ENCODE measurements around the gene FCGBP. TPM values are rescaled to one million over a fixed set of nuclear protein-coding genes. Genes with fewer than 3 reads are reported as not detected.

Gene FCGBP
- 16.4 and 16.7 TPM in 2 replicates for total RNA-seq (2014; rRNA removed; shearing (Covaris generic))

GRCh38 chr19:39934584-39935363 is at the start of gene FCGBP:
FCGBP (minus strand) TSS chr19:39934634.
- no peak within 1 kb of the TSS for H3K4me3 ChIP-seq
- DNase-seq = no peak

GRCh38 chr19:39983695-39984300 is 49.4 kb upstream of the FCGBP start:
- peaks cover 17% of the 10 kb centered on the region for H3K9me3 ChIP-seq (replicated peaks)
- H3K4me1 ChIP-seq = no peaks in the 10 kb centered on the region
- no peaks in the 10 kb centered on the region for H3K27me3 ChIP-seq
- no peak overlapping the region for H3K4me3 ChIP-seq
- no peak for DNase-seq
- H3K27ac ChIP-seq = no peak overlapping the region
- H3K36me3 ChIP-seq = peaks cover 44% of the 10 kb centered on the region

More at GRCh38 chr19:39934584-39935363, at the start of gene FCGBP:
- Histone ChIP-seq H3K27ac (no peak within 1 kb of the TSS), H3K9me3 (replicated peaks) (no peaks in the 10 kb centered on the region; the same call in 1 of the 2 replicates), H3K4me1 (peaks cover 8% of the 10 kb centered on the region), H3K27me3 (peaks cover 5% of the 10 kb centered on the region; the same call in 1 of the 2 replicates), H3K36me3 (no peaks in the 10 kb centered on the region)

GRCh38 chr19:39982883-39983282 is 48.4 kb upstream of the FCGBP start:
- H3K4me3 ChIP-seq = no peak overlapping the region
- H3K27ac ChIP-seq = no peak overlapping the region
- peaks cover 17% of the 10 kb centered on the region for H3K9me3 ChIP-seq (replicated peaks)
- H3K27me3 ChIP-seq = no peaks in the 10 kb centered on the region
- H3K4me1 ChIP-seq = no peaks in the 10 kb centered on the region
- peaks cover 53% of the 10 kb centered on the region for H3K36me3 ChIP-seq
- DNase-seq = no peak

- no peak for DNase-seq
- Histone ChIP-seq H3K4me1 (peaks cover 7% of the 10 kb centered on the region), H3K27me3 (no peaks in the 10 kb centered on the region)
These were observed 40.1 kb upstream of the FCGBP start for GRCh38 chr19:39974377-39975155.

GRCh38 chr19:39971380-39972035 is 37.1 kb upstream of the FCGBP start:
- H3K9me3 ChIP-seq (replicated peaks) = no peaks in the 10 kb centered on the region
- H3K36me3 ChIP-seq = peaks cover 36% of the 10 kb centered on the region
- DNase-seq = peak in 1 of 2 experiments; percentile 17
- H3K4me1 ChIP-seq = peaks cover 15% of the 10 kb centered on the region
- H3K27ac ChIP-seq = peak overlapping the region; percentile 35
- peak overlapping the region; percentile 71 for H3K4me3 ChIP-seq
- no peaks in the 10 kb centered on the region for H3K27me3 ChIP-seq

More at GRCh38 chr19:39974377-39975155, 40.1 kb upstream of the FCGBP start:
- no peak overlapping the region for H3K4me3 ChIP-seq
- no peaks in the 10 kb centered on the region for H3K9me3 ChIP-seq (replicated peaks)
- peaks cover 66% of the 10 kb centered on the region for H3K36me3 ChIP-seq
- H3K27ac ChIP-seq = no peak overlapping the region

- H3K36me3 ChIP-seq = peaks cover 33% of the 10 kb centered on the region
- peak within 1 kb of the TSS; percentile 78 for H3K27ac ChIP-seq
- H3K9me3 ChIP-seq (replicated peaks) = no peaks in the 10 kb centered on the region
- no peaks in the 10 kb centered on the region for H3K27me3 ChIP-seq
- DNase-seq = peak; percentile 99 to 100
- H3K4me1 ChIP-seq = peaks cover 15% of the 10 kb centered on the region
- peak within 1 kb of the TSS; percentile 71 for H3K4me3 ChIP-seq
These were observed 36.4 kb upstream of the FCGBP start, which contains the start of gene PSMC4 for GRCh38 chr19:39970675-39971379. PSMC4 (plus strand) TSS chr19:39971165; CDS start chr19:39971203, 38 bp downstream.

GRCh38 chr19:39970425-39970674 is 35.9 kb upstream of the FCGBP start:
- Histone ChIP-seq H3K27me3 (no peaks in the 10 kb centered on the region), H3K27ac (peak overlapping the region; percentile 78), H3K4me1 (peaks cover 15% of the 10 kb centered on the region), H3K4me3 (peak overlapping the region; percentile 71), H3K9me3 (replicated peaks) (no peaks in the 10 kb centered on the region), H3K36me3 (peaks cover 28% of the 10 kb centered on the region)
- DNase-seq = no peak

GRCh38 chr19:39969681-39970424 is 35.4 kb upstream of the FCGBP start:
- Histone ChIP-seq H3K27me3 (no peaks in the 10 kb centered on the region), H3K4me3 (peak overlapping the region; percentile 71), H3K36me3 (peaks cover 25% of the 10 kb centered on the region), H3K9me3 (replicated peaks) (no peaks in the 10 kb centered on the region), H3K27ac (peak overlapping the region; percentile 78), H3K4me1 (peaks cover 15% of the 10 kb centered on the region)
- DNase-seq = peak; percentile 59 to 61

GRCh38 chr19:39969266-39969665 is 34.8 kb upstream of the FCGBP start:
- Histone ChIP-seq H3K27me3 (no peaks in the 10 kb centered on the region), H3K36me3 (peaks cover 20% of the 10 kb centered on the region), H3K4me1 (peaks cover 15% of the 10 kb centered on the region), H3K4me3 (peak overlapping the region; percentile 71; the same call in 1 of the 2 replicates), H3K27ac (peak overlapping the region; percentile 78), H3K9me3 (replicated peaks) (no peaks in the 10 kb centered on the region)
- peak; percentile 34 to 58 for DNase-seq

- no peak for DNase-seq
- Histone ChIP-seq H3K36me3 (peaks cover 15% of the 10 kb centered on the region), H3K4me1 (peaks cover 15% of the 10 kb centered on the region), H3K4me3 (no peak overlapping the region), H3K27me3 (no peaks in the 10 kb centered on the region), H3K9me3 (replicated peaks) (no peaks in the 10 kb centered on the region), H3K27ac (no peak overlapping the region; the same call in 1 of the 2 replicates)
These were observed 34.4 kb upstream of the FCGBP start for GRCh38 chr19:39968789-39969188.

- Histone ChIP-seq H3K4me1 (peaks cover 15% of the 10 kb centered on the region), H3K27ac (no peak overlapping the region), H3K27me3 (no peaks in the 10 kb centered on the region), H3K9me3 (replicated peaks) (no peaks in the 10 kb centered on the region), H3K36me3 (peaks cover 4% of the 10 kb centered on the region), H3K4me3 (no peak overlapping the region)
- no peak for DNase-seq
These were observed 33.1 kb upstream of the FCGBP start for GRCh38 chr19:39967561-39967960.

GRCh38 chr19:39966617-39967016 is 32.2 kb upstream of the FCGBP start:
- H3K4me1 ChIP-seq = peaks cover 11% of the 10 kb centered on the region
- no peaks in the 10 kb centered on the region for H3K9me3 ChIP-seq (replicated peaks)
- no peak overlapping the region for H3K27ac ChIP-seq
- no peaks in the 10 kb centered on the region for H3K27me3 ChIP-seq
- no peaks in the 10 kb centered on the region for H3K36me3 ChIP-seq
- H3K4me3 ChIP-seq = no peak overlapping the region
- DNase-seq = no peak

- no peak overlapping the region for H3K27ac ChIP-seq
- H3K4me3 ChIP-seq = no peak overlapping the region
- H3K9me3 ChIP-seq (replicated peaks) = no peaks in the 10 kb centered on the region
- H3K27me3 ChIP-seq = no peaks in the 10 kb centered on the region
- no peak for DNase-seq
- no peaks in the 10 kb centered on the region for H3K36me3 ChIP-seq
- H3K4me1 ChIP-seq = peaks cover 2% of the 10 kb centered on the region; the same call in 1 of the 2 replicates
These were observed 29.5 kb upstream of the FCGBP start for GRCh38 chr19:39963898-39964297.
